Ectodermal cell (in vitro differentiated cells): ENCODE measurements around the gene EML1.

Experiments
- H3K27ac ChIP-seq: 2 replicates; pipeline ENCODE4 v1.7.0; 2013; ENCODE audit warnings: mild to moderate bottlenecking, low read depth, low read length; ENCODE audit not compliant: insufficient read depth, poor library complexity, severe bottlenecking
- H3K27me3 ChIP-seq: 2 replicates; pipeline ENCODE4 v1.7.0; 2013; ENCODE audit warnings: mild to moderate bottlenecking, low read length; ENCODE audit not compliant: insufficient read depth, control insufficient read depth, poor library complexity, severe bottlenecking
- H3K36me3 ChIP-seq: one replicate; pipeline ENCODE4 v1.7.0; 2013; ENCODE audit warnings: low read length; ENCODE audit not compliant: control insufficient read depth, insufficient read depth
- H3K4me1 ChIP-seq: one replicate; pipeline ENCODE4 v1.7.0; 2013; ENCODE audit warnings: low read length; ENCODE audit not compliant: control insufficient read depth, insufficient read depth
- H3K4me3 ChIP-seq: 2 replicates; pipeline ENCODE4 v1.7.0; 2013; ENCODE audit warnings: low read depth, low read length, control low read depth; ENCODE audit not compliant: insufficient read depth
- H3K9me3 ChIP-seq: 2 replicates; pipeline ENCODE4 v1.7.0; 2013; ENCODE audit warnings: mild to moderate bottlenecking, low read length, moderate library complexity; ENCODE audit not compliant: control insufficient read depth
- WGBS, 2 experiments: methylation state at CpG; one replicate each; pipeline ENCODE4 v1.1.7; 2013; ENCODE audit warnings: missing lambda C conversion rate in 2 of 2; 5-methylcytosine and 5-hydroxymethylcytosine counted together

EML1 gene

DNA sequence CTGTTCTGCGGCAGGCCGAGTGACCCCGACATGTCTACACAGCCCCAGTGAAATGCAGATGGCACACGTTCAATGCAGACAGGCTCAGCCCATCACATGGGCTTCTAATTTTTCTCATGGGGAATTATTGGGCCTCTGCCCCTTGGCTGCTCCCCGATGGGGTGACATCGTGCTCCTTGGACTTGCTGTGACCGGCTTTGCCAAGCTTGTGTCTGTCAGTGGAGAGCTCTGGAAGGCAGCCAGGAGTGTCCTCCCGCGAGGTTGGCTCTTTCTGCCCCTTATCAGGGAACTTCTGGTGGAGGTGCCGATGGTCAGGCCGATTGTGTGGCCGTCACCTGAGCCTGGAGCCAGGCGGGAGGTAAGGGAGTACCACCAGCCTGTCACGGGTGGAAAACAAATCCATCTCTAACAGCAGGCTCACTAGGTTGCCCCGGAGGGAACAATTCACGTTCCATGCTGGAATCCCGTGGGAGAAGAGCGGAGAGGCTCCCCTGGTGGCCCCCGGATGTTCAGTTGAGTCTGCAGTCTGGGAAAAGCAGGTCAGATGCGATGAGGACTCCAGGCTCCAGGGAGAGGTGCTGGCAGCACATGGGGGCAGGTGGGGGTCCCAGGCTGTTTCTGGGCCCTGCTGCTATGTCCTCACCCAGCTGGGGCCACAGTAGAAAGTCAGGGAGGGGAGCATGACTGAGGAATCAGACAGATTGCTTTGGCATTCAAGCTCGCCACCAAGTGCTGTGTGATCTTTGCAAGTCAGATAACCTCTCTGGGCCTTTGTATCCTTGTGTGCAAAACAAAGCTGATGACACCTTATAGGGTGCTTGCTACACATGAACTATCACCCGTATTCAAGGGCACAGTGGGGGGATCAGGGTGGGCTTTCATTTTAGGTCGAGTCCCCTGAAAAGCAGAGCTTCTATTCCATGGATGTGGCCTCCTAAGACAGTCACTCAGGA lies 43.2 kb upstream of the EML1 start:
- H3K4me1 ChIP-seq: peaks cover 13% of the 10 kb centered on the region
- no peak overlapping the region for H3K4me3 ChIP-seq
- no peaks in the 10 kb centered on the region for H3K9me3 ChIP-seq
- no peak overlapping the region for H3K27ac ChIP-seq
- H3K27me3 ChIP-seq: no peaks in the 10 kb centered on the region
- 84 to 87% methylated on average over 23 of the region's 23 CpGs for WGBS, 2 experiments
- no peaks in the 10 kb centered on the region for H3K36me3 ChIP-seq

GRCh38 chr14:99750746-99751450 lies 42.3 kb upstream of the EML1 start:
- no peaks in the 10 kb centered on the region for H3K9me3 ChIP-seq
- H3K4me3 ChIP-seq: no peak overlapping the region
- H3K36me3 ChIP-seq: no peaks in the 10 kb centered on the region
- H3K4me1 ChIP-seq: peaks cover 15% of the 10 kb centered on the region
- no peaks in the 10 kb centered on the region for H3K27me3 ChIP-seq
- H3K27ac ChIP-seq: no peak overlapping the region
- 93 to 98% methylated on average over 11 of the region's 11 CpGs for WGBS, 2 experiments

GRCh38 chr14:99751539-99752485 lies 41.4 kb upstream of the EML1 start:
- H3K27me3 ChIP-seq: no peaks in the 10 kb centered on the region
- no peaks in the 10 kb centered on the region for H3K36me3 ChIP-seq
- WGBS, 2 experiments: 87 to 89% methylated on average over 25 of the region's 25 CpGs
- no peak overlapping the region for H3K27ac ChIP-seq
- H3K9me3 ChIP-seq: no peaks in the 10 kb centered on the region
- peaks cover 15% of the 10 kb centered on the region for H3K4me1 ChIP-seq
- no peak overlapping the region for H3K4me3 ChIP-seq

- Histone ChIP-seq H3K36me3 (no peaks in the 10 kb centered on the region), H3K4me1 (peaks cover 15% of the 10 kb centered on the region), H3K27me3 (no peaks in the 10 kb centered on the region), H3K4me3 (no peak overlapping the region), H3K27ac (no peak overlapping the region), H3K9me3 (no peaks in the 10 kb centered on the region)
- 77 to 81% methylated on average over 9 of the region's 9 CpGs for WGBS, 2 experiments
Measured at GRCh38 chr14:99752486-99753121, 40.6 kb upstream of the EML1 start.

- no peaks in the 10 kb centered on the region for H3K36me3 ChIP-seq
- H3K4me1 ChIP-seq: peaks cover 17% of the 10 kb centered on the region
- no peaks in the 10 kb centered on the region for H3K9me3 ChIP-seq
- 55 to 59% methylated on average over 15 to 16 of the region's 16 CpGs for WGBS, 2 experiments
- no peak overlapping the region for H3K4me3 ChIP-seq
- no peak overlapping the region for H3K27ac ChIP-seq
- no peaks in the 10 kb centered on the region for H3K27me3 ChIP-seq
Measured at GRCh38 chr14:99753225-99754140, 39.7 kb upstream of the EML1 start.

DNA sequence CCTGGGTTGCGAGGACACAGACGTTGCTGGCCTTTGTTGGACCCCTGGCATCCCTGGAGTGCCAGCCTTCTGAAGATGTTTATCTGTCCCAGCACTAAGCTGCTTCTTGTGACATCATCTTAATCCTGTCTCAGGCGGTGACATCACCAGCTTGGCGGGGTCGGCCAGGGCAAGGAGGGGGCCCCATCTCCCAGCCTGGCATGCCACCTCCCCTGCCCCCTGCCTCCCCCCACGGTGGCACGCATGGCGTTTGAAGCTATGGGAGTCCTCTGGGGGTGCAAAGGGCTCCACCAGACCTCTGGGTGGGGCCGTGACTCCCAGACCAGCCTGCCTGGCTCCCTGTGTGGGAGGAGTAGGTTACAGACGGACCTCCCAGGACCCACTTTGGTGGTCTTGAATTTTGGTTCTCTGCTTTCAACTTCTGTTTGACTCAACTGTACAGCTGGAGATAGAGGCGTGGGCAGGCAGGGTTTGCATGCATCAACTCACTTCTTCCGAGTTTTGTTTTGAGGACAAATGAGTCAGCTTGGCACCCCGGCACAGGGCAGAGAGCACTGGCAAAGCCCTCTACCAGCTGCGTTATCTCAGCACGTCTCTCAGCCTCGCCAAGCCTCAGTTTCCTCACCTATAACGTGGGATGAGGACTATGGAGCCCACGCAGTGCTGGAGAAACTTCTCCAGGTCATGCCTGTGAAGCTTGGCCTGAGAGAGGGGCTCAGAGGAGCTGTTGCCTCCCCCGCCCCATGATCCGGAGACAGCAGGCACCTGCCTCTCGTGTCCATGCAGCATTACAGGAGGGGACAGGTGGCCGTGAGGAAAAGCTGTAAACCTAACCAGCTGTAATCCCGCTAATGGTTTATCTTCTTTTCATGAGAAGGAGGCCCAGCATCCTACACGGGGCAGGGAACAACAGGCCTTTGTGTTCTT lies 38.8 kb upstream of the EML1 start:
- WGBS, 2 experiments: 86 to 87% methylated on average over 24 of the region's 24 CpGs
- no peaks in the 10 kb centered on the region for H3K36me3 ChIP-seq
- no peak overlapping the region for H3K27ac ChIP-seq
- H3K27me3 ChIP-seq: no peaks in the 10 kb centered on the region
- peaks cover 20% of the 10 kb centered on the region for H3K4me1 ChIP-seq
- no peak overlapping the region for H3K4me3 ChIP-seq
- no peaks in the 10 kb centered on the region for H3K9me3 ChIP-seq

- Histone ChIP-seq H3K4me3 (no peak overlapping the region), H3K4me1 (peaks cover 20% of the 10 kb centered on the region), H3K36me3 (no peaks in the 10 kb centered on the region), H3K27ac (no peak overlapping the region), H3K27me3 (no peaks in the 10 kb centered on the region), H3K9me3 (no peaks in the 10 kb centered on the region)
- WGBS, 2 experiments: 85% methylated on average over 8 of the region's 8 CpGs
Measured at GRCh38 chr14:99755068-99755405, 38.2 kb upstream of the EML1 start.

GRCh38 chr14:99755629-99756603 lies 37.3 kb upstream of the EML1 start:
- Histone ChIP-seq H3K4me3 (no peak overlapping the region), H3K36me3 (no peaks in the 10 kb centered on the region), H3K9me3 (no peaks in the 10 kb centered on the region), H3K27ac (no peak overlapping the region), H3K4me1 (peaks cover 20% of the 10 kb centered on the region), H3K27me3 (no peaks in the 10 kb centered on the region)
- 90 to 92% methylated on average over 21 of the region's 21 CpGs for WGBS, 2 experiments
